HEK293T (cell line): ENCODE results near the gene FSTL4.

Experiments
- CTCF ChIA-PET: fragments of 350-600 bp; formaldehyde crosslinking; extraction: SDS; loops from one replicate; lab custom pipeline; 2021; ENCODE audit warnings: antibody characterized with exemption, inconsistent platforms; lab: Yijun Ruan, JAX
- POLR2A ChIA-PET: fragments of 350-600 bp; formaldehyde crosslinking; extraction: SDS; loops from one replicate; lab custom pipeline; 2020; ENCODE audit warnings: antibody characterized with exemption, inconsistent platforms; lab: Yijun Ruan, JAX
- DNase-seq: peaks from one replicate; pipeline ENCODE4 v3.0.0; 2012; ENCODE audit warnings: mixed read lengths; ENCODE audit errors: extremely low spot score
- ARNT ChIP-seq: fragments of 450-650 bp; IDR thresholded peaks from 2 replicates; pipeline ENCODE4 v1.6.1; 2017; ENCODE audit warnings: mild to moderate bottlenecking
- BHLHE40 ChIP-seq: fragments of 450-650 bp; IDR thresholded peaks from 2 replicates; pipeline ENCODE4 v1.6.1; 2016; ENCODE audit warnings: mild to moderate bottlenecking, moderate library complexity, borderline replicate concordance
- CTBP1 ChIP-seq: fragments of 450-650 bp; IDR thresholded peaks from 2 replicates; pipeline ENCODE4 v1.6.1; 2016; ENCODE audit warnings: borderline replicate concordance
- ELF4 ChIP-seq: fragments of 450-650 bp; IDR thresholded peaks from 2 replicates; pipeline ENCODE4 v1.6.1; 2017; ENCODE audit warnings: antibody characterized with exemption
- FOXA1 ChIP-seq: fragments of 450-650 bp; IDR thresholded peaks from 2 replicates; pipeline ENCODE4 v1.6.1; 2016; ENCODE audit warnings: mild to moderate bottlenecking
- FOXK2 ChIP-seq: fragments of 450-650 bp; IDR thresholded peaks from 2 replicates; pipeline ENCODE4 v1.6.1; 2016; ENCODE audit warnings: mild to moderate bottlenecking
- FOXM1 ChIP-seq: fragments of 450-650 bp; IDR thresholded peaks from 2 replicates; pipeline ENCODE4 v1.6.1; 2017; ENCODE audit warnings: mild to moderate bottlenecking, borderline replicate concordance
- HDGF ChIP-seq: fragments of 450-650 bp; IDR thresholded peaks from 2 replicates; pipeline ENCODE4 v1.6.1; 2017; ENCODE audit warnings: antibody characterized with exemption, borderline replicate concordance
- L3MBTL2 ChIP-seq: fragments of 450-650 bp; conservative IDR thresholded peaks from 2 replicates; pipeline ENCODE4 v1.6.1; 2016; ENCODE audit warnings: mild to moderate bottlenecking
- LEF1 ChIP-seq: fragments of 450-650 bp; IDR thresholded peaks from 2 replicates; pipeline ENCODE4 v1.6.1; 2017; ENCODE audit warnings: mild to moderate bottlenecking, borderline replicate concordance
- NFRKB ChIP-seq: fragments of 450-650 bp; IDR thresholded peaks from 2 replicates; pipeline ENCODE4 v1.6.1; 2016; ENCODE audit warnings: mild to moderate bottlenecking, moderate library complexity
- SP1 ChIP-seq: fragments of 450-650 bp; IDR thresholded peaks from 2 replicates; pipeline ENCODE4 v1.6.1; 2017
- SUZ12 ChIP-seq: fragments of 450-650 bp; IDR thresholded peaks from 2 replicates; pipeline ENCODE4 v1.6.1; 2016; ENCODE audit warnings: mild to moderate bottlenecking
- TARDBP ChIP-seq: fragments of 450-650 bp; IDR thresholded peaks from 2 replicates; pipeline ENCODE4 v1.6.1; 2016
- ZNF384 ChIP-seq: fragments of 450-650 bp; IDR thresholded peaks from 2 replicates; pipeline ENCODE4 v1.6.1; 2016
- TF ChIP-seq, protein P1 (sequence below): fragments of 450-650 bp; IDR thresholded peaks from 2 replicates; pipeline ENCODE4 v1.6.1; 2016

FSTL4 gene

DNA sequence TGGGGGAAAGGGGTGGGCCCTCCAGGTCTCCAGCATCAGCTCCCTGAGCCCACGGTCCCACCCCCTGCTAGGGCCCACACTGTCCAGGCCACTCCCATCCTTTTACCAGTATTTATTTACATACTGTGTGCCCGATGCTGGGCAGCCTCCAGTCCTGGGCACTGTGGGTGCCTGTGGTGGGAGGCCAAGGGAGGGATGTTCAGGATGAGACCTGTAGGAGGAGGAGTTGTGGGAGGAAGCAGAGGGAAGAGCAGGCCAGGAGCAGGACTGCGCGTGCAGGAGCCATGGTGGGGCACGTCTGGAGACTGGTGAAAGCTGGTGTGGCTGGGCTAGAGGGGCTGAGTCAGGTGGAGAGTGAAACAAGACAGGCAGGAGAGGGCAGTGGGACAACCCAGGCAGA is 293.1 kb downstream of the FSTL4 start:
- ChIA-PET POLR2A (no interaction called here), CTCF (interaction anchor here (0.7 to 1.3 kb wide), 3 partner anchors 9 to 208 kb away, joined by 3 to 4 read pairs (median 3); no protein-coding TSS in a partner anchor)
- no peak for DNase-seq
- no peak for TF ChIP-seq SUZ12
- TF ChIP-seq BHLHE40, result no peak
- TF ChIP-seq, protein P1, sequence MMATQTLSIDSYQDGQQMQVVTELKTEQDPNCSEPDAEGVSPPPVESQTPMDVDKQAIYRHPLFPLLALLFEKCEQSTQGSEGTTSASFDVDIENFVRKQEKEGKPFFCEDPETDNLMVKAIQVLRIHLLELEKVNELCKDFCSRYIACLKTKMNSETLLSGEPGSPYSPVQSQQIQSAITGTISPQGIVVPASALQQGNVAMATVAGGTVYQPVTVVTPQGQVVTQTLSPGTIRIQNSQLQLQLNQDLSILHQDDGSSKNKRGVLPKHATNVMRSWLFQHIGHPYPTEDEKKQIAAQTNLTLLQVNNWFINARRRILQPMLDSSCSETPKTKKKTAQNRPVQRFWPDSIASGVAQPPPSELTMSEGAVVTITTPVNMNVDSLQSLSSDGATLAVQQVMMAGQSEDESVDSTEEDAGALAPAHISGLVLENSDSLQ, result no peak
- TF ChIP-seq CTBP1, result no peak
- TF ChIP-seq FOXK2, result no peak
- TF ChIP-seq ARNT, result no peak
- no peak for TF ChIP-seq ZNF384
- no peak for TF ChIP-seq HDGF
- no peak for TF ChIP-seq TARDBP
- no peak for TF ChIP-seq SP1
- TF ChIP-seq LEF1, result no peak
- TF ChIP-seq FOXA1, result no peak
- no peak for TF ChIP-seq NFRKB
- TF ChIP-seq FOXM1, result no peak
- TF ChIP-seq ELF4, result no peak
- no peak for TF ChIP-seq L3MBTL2

DNA sequence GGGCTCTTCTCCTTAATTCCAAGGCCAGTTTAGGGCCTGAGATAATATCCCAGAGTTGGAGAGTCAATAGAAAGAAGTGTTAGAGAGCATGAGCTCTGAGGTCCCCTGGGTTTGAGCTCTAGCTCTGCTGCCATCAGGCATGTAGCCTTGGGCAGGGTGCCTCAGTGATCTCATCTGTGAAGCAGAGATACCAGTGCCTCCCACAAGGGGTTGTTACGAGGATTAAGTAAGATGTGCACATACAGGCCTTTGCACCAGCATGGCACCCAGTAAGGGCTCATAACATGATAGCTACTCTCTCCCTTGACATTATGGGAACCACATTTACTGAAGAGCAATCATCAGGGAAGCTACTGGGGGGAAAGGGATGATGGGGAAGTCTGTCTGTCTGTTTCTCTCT is 294.8 kb downstream of the FSTL4 start:
- no peak for TF ChIP-seq TARDBP
- CTCF ChIA-PET, result interaction anchor here (0.5 to 1.9 kb wide), 4 partner anchors 8 to 215 kb away, joined by 3 to 5 read pairs (median 4); no protein-coding TSS in a partner anchor
- POLR2A ChIA-PET, result interaction anchor here (0.7 kb wide), 1 partner anchor 83 kb away, joined by 3 read pairs; no protein-coding TSS in a partner anchor
- no peak for DNase-seq

DNA sequence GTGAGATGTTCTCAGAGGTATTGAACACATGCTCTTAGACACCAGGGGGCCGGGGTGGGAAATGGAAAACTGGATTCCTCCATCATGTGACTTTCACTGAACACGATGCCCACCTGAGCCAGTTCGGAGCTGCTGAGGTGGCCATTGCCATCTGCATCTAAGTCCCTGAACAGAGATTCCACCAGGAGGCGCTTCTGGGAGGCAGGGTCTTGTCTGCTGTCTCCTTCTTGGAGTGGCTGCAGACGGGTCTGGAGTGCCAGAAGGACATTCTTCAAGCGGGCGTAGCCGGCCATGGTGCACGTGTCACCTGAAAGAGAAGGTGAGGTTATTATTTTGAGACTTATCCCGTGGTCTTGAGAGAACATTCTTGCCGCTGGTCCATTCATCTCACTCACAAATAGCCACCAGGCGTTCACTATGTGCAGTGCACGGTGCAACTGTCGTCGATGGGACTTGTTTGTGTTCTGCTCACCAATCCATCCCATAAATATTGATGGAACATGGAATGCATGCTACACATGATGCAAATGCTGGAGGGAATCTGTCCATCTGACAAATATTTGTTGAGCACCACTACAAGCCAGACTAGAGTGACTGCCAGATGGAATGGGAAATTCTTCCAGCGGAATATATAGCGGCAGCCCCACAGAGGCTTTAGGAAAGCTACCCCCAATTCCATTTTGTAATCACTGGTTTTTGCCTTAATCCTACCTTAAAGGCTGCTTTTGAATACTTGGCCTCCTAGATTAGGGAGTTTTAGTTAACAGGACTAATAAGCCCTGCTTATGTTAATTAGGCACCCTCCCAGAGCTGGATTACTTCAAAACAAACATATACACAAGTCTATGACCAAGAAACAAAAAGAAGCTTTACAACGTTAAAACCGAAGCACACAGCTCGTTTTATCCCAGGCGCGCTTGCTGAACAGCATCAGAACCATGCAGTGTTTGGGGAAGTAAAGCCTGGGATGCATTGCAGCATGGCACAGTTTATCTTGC is 295.7 kb downstream of the FSTL4 start:
- DNase-seq, result peak; percentile 50
- TF ChIP-seq FOXK2 (no peak), BHLHE40 (no peak), NFRKB (no peak), ARNT (no peak), ZNF384 (no peak), CTBP1 (no peak), SUZ12 (no peak), HDGF (no peak), L3MBTL2 (no peak), SP1 (no peak), TARDBP (no peak)
- ChIA-PET POLR2A (no interaction called here), CTCF (interaction anchor here (0.5 to 1.9 kb wide), 12 partner anchors 9 to 475 kb away, joined by 3 to 5 read pairs (median 3); no protein-coding TSS in a partner anchor)

GRCh38 chr5:133314086-133314485 is 298.3 kb downstream of the FSTL4 start:
- TF ChIP-seq ELF4, result no peak
- TF ChIP-seq FOXA1, result no peak
- no peak for TF ChIP-seq CTBP1
- no peak for TF ChIP-seq TARDBP
- POLR2A ChIA-PET, result no interaction called here

GRCh38 chr5:133311176-133311575 is 301.2 kb downstream of the FSTL4 start:
- no peak for TF ChIP-seq ELF4
- TF ChIP-seq ZNF384, result no peak
- TF ChIP-seq FOXM1, result no peak
- no peak for TF ChIP-seq L3MBTL2
- TF ChIP-seq, protein P1, result no peak
- no peak for TF ChIP-seq NFRKB
- no peak for TF ChIP-seq BHLHE40
- TF ChIP-seq SP1, result no peak
- TF ChIP-seq LEF1, result no peak
- no peak for TF ChIP-seq FOXA1
- TF ChIP-seq CTBP1, result no peak
- no peak for TF ChIP-seq HDGF
- TF ChIP-seq TARDBP, result no peak
- no peak for TF ChIP-seq FOXK2
- TF ChIP-seq ARNT, result no peak
- TF ChIP-seq SUZ12, result no peak
- no peak for DNase-seq
- CTCF ChIA-PET, result interaction anchor here (0.9 kb wide), 1 partner anchor 9 kb away, joined by 3 read pairs; no protein-coding TSS in a partner anchor
- POLR2A ChIA-PET, result no interaction called here

More at GRCh38 chr5:133314086-133314485, 298.3 kb downstream of the FSTL4 start:
- no peak for DNase-seq
- CTCF ChIA-PET, result no interaction called here

DNA sequence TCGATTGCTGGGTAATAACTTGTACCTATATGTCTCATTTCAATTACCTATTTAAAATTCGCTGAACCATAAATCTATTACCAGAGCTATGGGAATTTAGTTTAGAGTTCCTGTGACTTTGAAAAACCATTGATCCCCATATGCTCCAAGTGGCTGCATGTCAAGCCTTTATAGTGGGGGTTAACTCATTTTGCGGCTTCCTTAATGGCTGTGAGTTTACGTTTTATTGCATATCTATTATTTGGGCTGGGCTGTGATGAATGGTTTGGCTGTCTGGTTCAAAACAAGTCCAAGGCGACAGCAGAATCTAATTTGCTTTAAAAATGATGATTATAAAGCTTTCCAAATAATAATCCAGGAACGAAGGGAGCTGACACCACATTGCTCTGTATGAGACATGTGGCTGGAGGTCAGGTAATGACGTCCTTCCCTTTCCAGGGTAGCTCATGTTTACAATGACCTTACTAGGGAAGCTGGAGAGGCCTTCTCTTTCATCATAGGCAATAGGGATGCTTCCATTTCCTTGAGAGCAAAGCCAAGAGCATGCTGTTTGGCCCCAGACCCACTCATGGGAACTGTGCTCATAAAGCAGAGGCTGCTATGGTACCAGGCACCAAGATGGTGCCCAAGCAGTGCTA is 302.2 kb downstream of the FSTL4 start:
- DNase-seq, result no peak
- POLR2A ChIA-PET, result no interaction called here
- CTCF ChIA-PET, result interaction anchor here (0.9 kb wide), 1 partner anchor 10 kb away, joined by 3 read pairs; no protein-coding TSS in a partner anchor
- TF ChIP-seq TARDBP, result no peak
- TF ChIP-seq SP1, result no peak
- TF ChIP-seq BHLHE40, result no peak
- no peak for TF ChIP-seq ZNF384
- TF ChIP-seq LEF1, result no peak
- TF ChIP-seq FOXK2, result no peak
- no peak for TF ChIP-seq NFRKB
